Activated CD4-positive, CD25-positive, alpha-beta regulatory T cell treated with anti-CD3 and anti-CD28 coated beads, Interleukin-2, amount 50 U/mL, for 24 hours (primary cell): ENCODE data around the gene ZBTB46.
"Not testable (repeated sequence)": the region's sequence is repeated elsewhere in the genome, so short reads cannot be mapped to it uniquely, and the experiment has no call there.

Experiments used
- ATAC-seq, 2 donors: fragments of 150-1000 bp; cut with Tn5 transposase; one replicate each; pipeline ENCODE4 v1.10.0; 2021; ENCODE audit warnings: mild to moderate bottlenecking in 1 of 2, moderate library complexity in 1 of 2

The ZBTB46 gene

DNA sequence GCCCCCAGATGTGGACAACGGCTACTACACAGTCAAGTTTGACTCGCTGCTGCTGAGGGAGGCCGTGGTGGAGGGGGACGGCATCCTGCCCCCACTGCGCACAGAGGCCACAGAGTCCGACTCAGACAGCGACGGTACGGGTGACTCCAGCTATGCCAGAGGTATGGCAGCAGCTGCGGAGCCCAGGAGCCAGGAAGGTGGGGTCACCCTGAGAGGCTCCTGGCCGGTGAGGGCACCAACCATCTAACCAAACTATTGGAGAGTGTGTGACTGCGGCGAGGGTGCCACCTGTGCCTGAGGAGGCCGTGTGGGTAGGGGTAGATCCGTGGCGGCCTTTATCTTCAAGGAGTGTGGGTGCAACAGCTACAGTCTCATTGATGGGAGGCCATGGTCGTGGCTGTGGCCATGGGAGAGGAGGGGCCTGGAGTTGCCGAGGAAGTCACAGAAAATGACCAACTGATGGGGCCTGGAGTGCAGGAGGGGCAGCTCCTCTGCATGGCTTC lies 97.4 kb downstream of the ZBTB46 start:
- ATAC-seq: no peak

GRCh38 chr20:63733117-63733516 lies 97.9 kb downstream of the ZBTB46 start:
- no peak for ATAC-seq

DNA sequence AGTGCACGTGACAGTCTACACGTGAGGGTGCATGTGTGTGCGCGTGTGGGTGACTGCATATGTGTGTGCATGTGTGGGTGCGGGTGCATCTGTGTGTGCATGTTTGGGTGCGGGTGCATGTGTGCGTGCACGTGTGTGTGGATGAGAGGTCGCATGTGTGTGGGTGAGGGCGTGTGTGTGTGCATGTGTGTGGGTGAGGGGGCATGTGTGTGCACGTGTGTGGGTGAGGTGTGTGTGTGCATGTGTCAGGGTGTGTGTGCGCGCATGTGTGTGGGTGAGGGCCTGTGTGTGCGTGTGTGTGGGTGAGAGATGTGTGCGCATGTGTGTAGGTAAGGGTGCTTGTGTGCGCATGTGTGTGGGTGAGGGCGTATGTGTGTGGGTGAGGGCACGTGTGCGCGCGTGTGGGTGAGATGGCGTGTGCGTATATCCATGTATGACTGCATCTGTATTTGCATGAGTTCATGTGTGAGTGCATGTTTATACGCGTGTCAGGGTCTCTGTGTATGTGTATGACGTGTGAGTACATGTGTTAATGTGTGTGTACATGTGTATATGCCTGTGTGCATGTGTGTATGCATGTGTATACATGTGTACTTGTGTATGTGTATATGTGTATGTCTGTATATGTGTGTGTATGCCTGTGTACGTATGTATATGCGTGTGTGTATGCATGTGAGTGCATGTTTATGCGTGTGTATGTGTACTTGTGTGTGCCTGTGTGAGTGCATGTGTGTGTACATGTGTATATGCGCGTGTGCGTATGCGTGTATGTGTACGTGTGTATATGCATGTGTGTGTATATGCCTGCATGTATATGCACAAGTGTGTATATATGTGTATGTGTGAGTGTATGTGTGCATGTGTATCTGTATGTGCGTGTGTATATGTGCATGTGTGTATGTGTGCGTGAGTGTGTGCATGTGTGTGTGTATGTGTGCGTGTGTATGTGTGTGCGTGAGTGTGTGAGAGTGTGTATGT lies 98.7 kb downstream of the ZBTB46 start:
- ATAC-seq: no peak

GRCh38 chr20:63731410-63731809 lies 99.7 kb downstream of the ZBTB46 start:
- ATAC-seq: no peak

- not testable (repeated sequence) for ATAC-seq
Observed at GRCh38 chr20:63730189-63730733, 100.8 kb downstream of the ZBTB46 start.

- ATAC-seq: not testable (repeated sequence)
Observed at GRCh38 chr20:63722967-63723622, 108.0 kb downstream of the ZBTB46 start.

- ATAC-seq: no peak
Observed at GRCh38 chr20:63718996-63719395, 112.1 kb downstream of the ZBTB46 start.

DNA sequence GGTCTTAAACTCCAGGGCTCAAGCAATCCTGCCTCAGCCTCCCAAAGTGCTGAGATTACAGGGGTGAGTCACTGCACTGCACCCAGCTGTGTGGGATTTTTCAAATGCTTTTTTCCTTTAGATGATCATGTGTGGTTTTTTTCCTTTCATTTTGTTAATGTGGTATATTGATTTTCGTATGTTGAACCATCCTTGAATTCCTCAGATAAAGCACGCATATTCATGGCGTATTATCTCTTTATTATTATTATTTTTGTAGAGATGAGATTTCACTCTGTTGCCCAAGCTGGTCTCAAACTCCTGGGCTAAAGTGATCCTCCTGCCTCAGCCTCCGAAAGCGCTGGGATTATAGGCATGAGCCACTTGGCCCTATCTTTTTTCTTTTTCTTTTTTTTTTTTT lies 116.2 kb downstream of the ZBTB46 start:
- ATAC-seq: no peak

DNA sequence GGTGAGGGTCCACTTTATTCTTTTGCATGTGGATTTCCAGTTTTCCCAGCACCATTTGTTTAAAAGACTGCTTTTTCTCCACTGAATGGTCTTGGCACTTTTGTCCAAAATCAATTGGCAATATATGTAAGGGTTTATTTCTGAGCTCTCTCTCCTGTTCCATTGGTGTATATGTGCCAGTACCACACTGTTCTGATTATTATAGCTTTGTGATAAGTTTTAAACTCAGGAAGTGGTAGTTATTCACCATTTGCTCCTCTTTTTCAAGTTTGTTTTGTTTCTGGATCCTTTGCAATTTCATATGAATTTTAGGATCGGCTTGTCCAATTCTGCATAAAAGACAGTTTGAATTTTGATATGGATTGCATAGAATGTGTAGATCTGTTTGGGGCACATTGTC lies 118.9 kb downstream of the ZBTB46 start:
- no peak for ATAC-seq

GRCh38 chr20:63711085-63711645 lies 119.9 kb downstream of the ZBTB46 start:
- no peak for ATAC-seq

GRCh38 chr20:63709149-63709527 lies 121.9 kb downstream of the ZBTB46 start:
- no peak for ATAC-seq

DNA sequence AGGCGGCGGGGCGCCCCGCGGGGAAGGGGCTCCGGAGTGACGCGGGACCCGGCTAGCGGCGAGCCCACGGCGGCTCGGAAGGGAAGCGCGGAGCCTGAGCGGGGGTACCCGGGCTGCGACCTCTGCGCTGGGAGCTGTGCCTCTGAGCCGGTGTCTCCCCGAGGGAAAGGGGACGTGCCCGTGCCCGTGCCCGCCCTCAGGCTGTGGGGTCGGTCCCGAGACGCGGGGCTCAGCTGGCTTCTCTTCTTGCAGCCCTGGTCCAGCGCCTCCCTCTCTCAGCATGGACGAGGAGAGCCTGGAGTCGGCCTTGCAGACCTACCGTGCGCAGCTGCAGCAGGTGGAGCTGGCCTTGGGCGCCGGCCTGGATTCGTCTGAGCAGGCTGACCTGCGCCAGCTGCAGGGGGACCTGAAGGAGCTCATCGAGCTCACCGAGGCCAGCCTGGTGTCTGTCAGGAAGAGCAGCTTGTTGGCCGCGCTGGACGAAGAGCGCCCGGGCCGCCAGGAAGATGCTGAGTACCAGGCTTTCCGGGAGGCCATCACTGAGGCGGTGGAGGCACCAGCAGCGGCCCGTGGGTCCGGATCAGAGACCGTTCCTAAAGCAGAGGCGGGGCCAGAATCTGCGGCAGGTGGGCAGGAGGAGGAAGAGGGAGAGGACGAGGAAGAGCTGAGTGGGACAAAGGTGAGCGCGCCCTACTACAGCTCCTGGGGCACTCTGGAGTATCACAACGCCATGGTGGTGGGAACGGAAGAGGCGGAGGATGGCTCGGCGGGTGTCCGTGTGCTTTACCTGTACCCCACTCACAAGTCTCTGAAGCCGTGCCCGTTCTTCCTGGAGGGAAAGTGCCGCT lies 122.5 kb downstream of the ZBTB46 start:
- ATAC-seq: no peak

- ATAC-seq: peak; percentile 93
Observed at GRCh38 chr20:63707558-63708300, 123.3 kb downstream of the ZBTB46 start, which contains the start of the genes ARFRP1 and ZGPAT. TSS of gene ARFRP1 (minus strand) at chr20:63707976. CDS start at chr20:63707091, 885 bp downstream. TSS of gene ZGPAT (plus strand) at chr20:63708039. CDS start at chr20:63708581, 542 bp downstream.

DNA sequence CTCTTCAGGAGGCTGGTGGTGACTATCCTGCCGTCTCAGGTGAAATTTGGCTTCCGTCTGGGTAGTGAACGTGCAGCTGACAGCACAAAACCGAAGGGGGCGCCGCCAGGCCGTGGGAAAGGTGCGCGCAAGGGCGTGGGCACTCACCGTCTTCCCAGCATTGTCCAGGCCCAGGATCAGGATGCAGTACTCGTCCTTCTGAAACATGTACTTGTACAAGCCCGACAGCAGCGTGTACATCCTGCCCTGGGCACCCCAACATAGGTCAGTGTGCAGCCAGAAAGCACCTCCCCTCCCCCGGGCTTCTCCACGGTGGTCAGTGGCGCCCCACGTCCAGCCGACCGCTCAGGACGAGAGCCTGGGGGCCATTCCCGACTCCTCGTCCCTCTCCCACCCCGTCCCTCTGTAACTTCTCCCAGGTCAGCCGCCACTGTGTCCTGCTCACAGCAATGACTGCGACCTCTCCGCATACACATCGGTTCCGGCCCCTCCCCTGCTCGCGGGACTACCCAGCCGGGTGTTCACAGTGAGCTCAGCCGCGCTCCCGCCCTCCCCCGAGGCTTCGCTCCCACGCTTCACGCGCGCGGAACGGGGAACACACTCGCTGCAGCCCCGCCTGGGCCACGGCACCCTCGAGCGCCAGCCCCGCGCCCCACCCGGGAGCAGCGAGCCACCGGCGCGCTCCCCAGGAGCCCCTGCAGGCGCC lies 124.1 kb downstream of the ZBTB46 start:
- ATAC-seq: peak; percentile 54 to 58

- no peak for ATAC-seq
Observed at GRCh38 chr20:63706027-63706695, 124.9 kb downstream of the ZBTB46 start.

- no peak for ATAC-seq
Observed at GRCh38 chr20:63705232-63706026, 125.6 kb downstream of the ZBTB46 start.

DNA sequence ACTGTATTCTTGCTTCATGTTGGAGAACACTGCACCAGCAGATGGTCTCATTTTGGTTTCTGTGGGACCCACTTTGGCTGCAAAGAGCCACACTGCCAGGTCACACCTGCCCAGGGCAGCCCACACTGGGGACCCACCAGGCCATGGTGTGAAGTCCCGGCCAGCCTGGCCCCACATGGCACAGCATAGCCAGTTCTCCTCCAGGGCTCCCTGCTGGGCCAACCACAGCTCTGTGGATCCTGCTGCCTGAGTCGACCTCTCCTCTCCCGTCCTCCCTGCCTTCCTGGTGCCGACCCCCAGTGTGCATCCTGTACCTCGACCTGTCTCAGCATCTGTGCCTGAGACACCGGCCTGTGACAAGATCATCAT lies 126.3 kb downstream of the ZBTB46 start:
- ATAC-seq: no peak

GRCh38 chr20:63703976-63704748 lies 126.9 kb downstream of the ZBTB46 start:
- ATAC-seq: no peak
